Upper lobe of left lung (tissue), 4 donors: Measurements from ENCODE around the gene CADM1.

Source experiments
- CTCF ChIP-seq, 6 experiments: fragments of 450-650 bp in 4 of 6; fragments of 200-600 bp in 2 of 6; sonication (generic) in 2 of 6; IDR thresholded peaks; one replicate each; pipeline ENCODE4 v1.5.1; 2016 to 2019; ENCODE audit warnings: antibody characterized with exemption in 6 of 6
- EP300 ChIP-seq, 4 donors: sonication (generic); formaldehyde crosslinking; IDR thresholded peaks; one replicate each; pipeline ENCODE4 v1.5.1; 2017; ENCODE audit warnings: antibody characterized with exemption in 4 of 4, control low read depth in 2 of 4
- POLR2A ChIP-seq, 4 donors: fragments of 450-650 bp; IDR thresholded peaks; one replicate each; pipeline ENCODE4 v1.5.1; 2016 to 2017; ENCODE audit warnings: antibody characterized with exemption in 4 of 4, mild to moderate bottlenecking in 2 of 4
- POLR2AphosphoS5 ChIP-seq, 2 donors: sonication (generic); formaldehyde crosslinking; IDR thresholded peaks; one replicate each; pipeline ENCODE4 v1.5.1; 2017; ENCODE audit warnings: antibody characterized with exemption in 2 of 2

- TF ChIP-seq CTCF (IDR thresholded peaks at IDR 0.05) (no peak), POLR2AphosphoS5 (IDR thresholded peaks at IDR 0.05) (no peak), EP300 (IDR thresholded peaks at IDR 0.05) (no peak), POLR2A (IDR thresholded peaks at IDR 0.05) (no peak)
Observed at GRCh38 chr11:115168686-115169085, 335.5 kb downstream of the CADM1 start.
